Activated gamma-delta T cell treated with anti-CD3 and anti-CD28 coated beads, Interleukin-2, amount 50 U/mL, for 16 hours (primary cell): ENCODE measurements around the gene JSRP1.

Experiments
- DNase-seq: peaks from one replicate; pipeline ENCODE4 v3.0.0-alpha.2; 2020; ENCODE audit warnings: low read depth

The JSRP1 gene

GRCh38 chr19:2255982-2256685, at the start of gene JSRP1:
JSRP1 (minus strand) TSS chr19:2256417; CDS start chr19:2255314, 1,103 bp downstream.
- no peak for DNase-seq

GRCh38 chr19:2305452-2306280, 49.4 kb upstream of the JSRP1 start:
- DNase-seq = no peak

DNA sequence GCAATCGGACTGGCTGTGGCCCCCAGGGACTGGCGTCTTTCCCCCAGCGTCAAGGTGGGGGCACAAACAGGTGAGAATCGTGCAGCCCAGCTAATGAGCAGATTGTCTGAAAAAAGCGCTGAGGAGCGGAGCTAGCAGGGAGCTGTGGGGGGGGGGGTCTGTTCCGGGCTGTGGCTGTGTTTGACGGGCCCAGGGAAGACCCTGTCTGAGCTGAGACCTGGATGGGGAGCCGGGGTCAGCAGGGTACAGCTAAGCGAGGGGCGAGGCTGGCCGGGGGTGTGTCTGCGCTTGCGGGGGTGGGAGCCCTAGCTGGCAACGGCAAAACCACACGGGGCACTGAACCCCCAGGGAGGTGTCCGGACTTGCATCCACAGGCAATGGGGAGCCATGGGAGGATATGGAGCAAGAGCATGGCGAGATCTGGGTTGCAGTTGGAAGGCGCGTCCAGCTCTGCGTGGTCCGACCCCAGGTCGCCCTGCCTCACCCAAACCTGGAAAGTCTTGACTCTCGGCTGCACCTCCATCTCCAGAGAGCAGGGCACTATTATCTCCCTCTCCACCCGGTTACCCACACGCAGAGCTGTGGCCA, 47.1 kb upstream of the JSRP1 start:
- no peak for DNase-seq

GRCh38 chr19:2302319-2303210, 46.3 kb upstream of the JSRP1 start:
- no peak for DNase-seq

DNA sequence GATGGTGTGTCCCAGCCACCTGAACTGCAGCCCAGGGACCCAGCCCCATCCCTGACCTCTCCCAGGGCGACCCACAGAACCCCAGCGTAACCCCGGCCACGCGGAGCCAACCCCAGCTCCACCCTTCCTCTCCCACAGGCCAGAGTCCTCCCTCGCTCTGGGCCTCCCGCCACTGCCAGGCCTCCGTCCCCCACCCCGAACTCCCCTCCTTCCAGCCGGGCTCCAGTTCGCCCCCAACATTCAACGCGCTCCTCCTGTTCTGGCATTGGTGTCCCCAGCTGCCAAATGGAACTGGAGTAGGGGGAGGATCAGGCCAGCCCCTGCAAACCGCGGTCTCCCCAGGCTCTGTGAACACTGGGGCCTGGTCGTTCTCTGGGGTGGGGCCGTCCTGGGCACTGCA, 44.3 kb upstream of the JSRP1 start:
- no peak for DNase-seq

- DNase-seq = no peak
These were observed 39.9 kb upstream of the JSRP1 start for GRCh38 chr19:2296141-2296540.

- no peak for DNase-seq
These were observed 38.6 kb upstream of the JSRP1 start for GRCh38 chr19:2294687-2295335.

GRCh38 chr19:2291185-2291751, 35.1 kb upstream of the JSRP1 start:
- DNase-seq = no peak

DNA sequence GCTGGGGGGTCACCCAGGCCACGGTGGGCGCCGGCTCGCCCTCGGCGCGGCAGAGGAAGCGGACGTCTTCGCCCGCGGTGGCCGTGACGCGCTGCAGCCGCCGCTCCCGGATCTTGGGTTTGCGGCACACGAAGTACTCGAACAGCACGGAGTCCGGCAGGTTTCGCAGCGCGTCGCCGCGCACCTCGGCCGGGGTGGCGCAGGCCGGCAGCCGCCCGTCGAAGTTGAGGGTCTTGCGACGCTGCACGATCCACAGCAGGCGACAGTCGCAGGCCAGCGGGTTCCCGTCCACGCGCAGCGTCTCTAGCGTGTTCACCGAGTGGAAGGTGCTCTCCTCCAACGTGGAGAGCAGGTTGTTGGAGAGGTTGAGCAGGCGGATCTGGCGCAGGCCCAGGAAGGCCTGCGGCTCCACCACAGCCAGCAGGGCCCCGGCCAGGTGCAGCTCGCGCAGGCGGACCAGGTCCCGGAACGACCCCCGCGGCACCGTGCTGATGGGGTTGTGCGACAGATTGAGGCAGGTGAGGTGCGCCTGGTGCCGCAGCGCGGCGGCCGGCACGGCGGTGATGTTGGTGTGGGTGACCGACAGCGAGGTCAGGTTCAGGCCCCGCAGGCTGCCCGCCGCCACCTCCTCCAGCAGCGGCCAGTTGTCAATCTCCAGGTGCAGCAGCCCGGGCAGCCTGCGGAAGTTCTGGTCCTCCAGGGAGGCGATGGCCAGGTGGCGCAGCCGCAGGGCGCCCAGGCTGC, 34.4 kb upstream of the JSRP1 start:
- no peak for DNase-seq

- no peak for DNase-seq
These were observed 33.7 kb upstream of the JSRP1 start for GRCh38 chr19:2289714-2290435.

DNA sequence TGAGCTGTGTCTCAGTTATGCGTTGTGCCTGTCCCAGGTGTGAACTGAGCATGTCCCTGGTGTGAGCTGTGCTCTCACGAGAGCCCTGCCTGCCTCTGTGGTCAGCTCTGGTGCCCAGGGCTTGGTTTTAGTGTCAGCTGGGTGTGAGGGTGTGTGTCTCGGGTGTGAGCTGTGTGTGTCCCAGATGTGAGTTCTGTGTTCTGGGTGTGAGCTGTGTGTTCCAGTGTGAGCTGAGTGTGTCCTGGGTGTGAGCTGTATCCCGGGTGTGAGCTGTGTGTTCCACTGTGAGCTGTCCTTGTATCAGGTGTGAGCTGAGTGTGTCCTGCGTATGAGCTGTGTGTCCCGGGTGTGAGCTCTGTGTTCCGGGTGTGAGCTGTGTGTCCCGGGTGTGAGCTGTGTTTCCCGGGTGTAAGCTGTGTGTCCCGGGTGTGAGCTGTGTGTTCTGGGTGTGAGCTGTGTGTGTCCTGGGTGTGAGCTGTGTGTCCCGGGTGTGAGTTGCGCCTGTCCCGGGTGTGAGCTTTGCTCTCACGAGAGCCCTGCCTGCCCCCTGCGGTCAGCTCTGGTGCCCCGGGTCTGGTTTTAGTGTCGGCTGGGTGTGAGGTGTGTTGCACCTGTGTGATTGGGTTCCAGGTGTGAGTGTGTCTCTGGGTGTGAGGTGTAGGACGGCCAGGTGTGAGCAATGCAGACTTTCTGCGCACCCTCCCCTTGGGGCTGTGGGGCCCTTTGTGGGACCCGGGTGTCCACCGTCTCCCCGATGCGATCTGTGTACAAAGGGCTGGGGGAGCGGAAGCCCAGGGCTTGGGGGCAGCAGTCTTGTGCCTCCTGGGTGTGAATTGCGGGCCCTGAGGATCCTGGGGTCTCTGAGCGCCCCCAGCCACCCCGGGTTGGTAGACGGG, 32.8 kb upstream of the JSRP1 start:
- no peak for DNase-seq

- no peak for DNase-seq
These were observed 32.2 kb upstream of the JSRP1 start for GRCh38 chr19:2288338-2288817.

DNA sequence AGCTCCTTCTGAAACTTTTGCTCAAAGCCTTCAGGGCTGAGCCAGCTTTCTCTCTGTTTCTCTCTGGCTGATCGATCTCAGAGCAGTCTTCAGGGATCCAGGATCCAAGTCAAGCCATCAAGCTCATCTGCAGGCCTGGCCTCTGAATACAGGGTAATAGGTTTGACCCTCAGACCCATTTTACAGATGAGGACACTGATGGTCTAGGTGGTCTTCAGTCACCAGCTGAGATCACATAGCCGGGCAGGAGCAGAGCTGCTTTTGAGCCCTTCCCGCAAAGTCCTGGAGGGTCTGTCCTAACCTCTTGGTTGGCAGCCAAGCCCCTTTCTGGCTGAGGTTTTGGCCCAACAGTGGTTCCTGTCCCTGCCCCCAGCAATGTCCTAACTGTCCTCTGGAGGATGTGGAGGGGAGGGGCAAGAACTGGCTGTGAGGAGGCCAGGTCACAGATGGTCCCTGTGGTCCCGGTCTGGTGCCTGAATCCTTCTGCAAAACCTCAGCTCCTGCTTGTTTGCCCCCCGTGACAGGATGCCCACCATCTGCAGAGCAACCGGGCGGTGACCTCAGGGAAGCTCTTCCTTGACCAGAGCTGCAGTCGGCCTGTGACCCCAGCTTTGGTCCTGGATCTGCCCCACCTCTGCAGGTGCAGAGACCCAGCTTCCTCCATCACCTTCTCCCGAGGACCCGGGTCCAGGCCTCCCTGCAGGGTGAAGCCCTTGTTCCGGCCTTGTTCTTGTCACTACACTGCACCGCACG, 31.5 kb upstream of the JSRP1 start:
- DNase-seq = no peak

- DNase-seq = no peak
These were observed 30.4 kb upstream of the JSRP1 start for GRCh38 chr19:2286402-2287140.

DNA sequence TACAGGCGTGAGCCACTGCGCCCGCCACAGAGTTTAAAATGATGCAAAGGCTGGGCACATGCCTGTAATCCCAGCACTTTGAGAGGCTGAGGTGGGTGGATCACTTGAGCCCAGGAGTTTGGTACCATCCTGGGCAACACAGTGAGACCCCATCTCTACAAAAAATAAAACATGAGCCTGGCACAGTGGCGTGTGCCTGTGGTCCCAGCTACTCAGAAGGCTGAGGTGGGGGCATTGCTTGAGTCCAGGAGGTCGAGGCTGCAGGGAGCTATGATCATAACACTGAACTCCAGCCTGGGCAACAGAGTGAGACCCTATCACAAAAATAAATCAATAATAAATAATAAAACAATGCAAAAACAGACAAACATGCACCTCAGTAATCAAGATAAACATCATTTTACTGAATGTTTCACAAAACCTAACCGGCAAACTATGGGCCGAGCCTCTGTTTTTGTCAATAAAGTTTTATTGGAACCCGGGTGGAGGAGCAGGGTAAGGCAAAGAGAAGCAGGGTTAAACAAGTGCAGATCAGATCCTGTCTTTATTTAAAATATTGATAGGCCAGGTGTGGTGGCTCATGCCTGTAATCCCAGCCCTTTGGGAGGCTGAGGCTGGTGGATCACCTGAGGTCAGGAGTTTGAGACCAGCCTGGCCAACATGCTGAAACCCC, 27.8 kb upstream of the JSRP1 start:
- no peak for DNase-seq

DNA sequence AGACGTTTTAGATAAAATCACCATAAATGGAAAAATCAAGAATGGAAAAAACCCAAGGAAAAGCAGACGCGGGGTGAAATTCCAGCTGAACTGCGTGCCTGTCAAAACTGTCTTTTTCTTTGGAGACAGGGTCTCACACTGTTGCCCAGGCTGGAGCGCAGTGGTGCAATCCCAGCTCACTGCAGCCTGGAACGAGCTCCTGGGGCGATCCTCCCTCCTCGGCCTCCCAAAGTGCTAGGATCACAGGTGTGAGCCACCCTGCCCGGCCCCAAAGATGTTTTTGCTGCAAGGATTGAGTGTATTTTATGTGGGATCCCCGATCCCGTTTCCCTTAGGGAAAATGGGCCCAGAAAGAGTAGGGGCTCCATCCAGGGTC, 26.6 kb upstream of the JSRP1 start:
- DNase-seq = no peak
